ENCODE results near the gene DIS3L. TPM values are rescaled to one million over a fixed set of nuclear protein-coding genes. Genes with fewer than 3 reads are reported as not detected.
"Not testable (repeated sequence)": the region's sequence is repeated elsewhere in the genome, so short reads cannot be mapped to it uniquely, and the experiment has no call there.

Gene DIS3L
- total RNA-seq, 6 experiments from 2014 or later = 16.1 to 32.3 (median 19.6) TPM

DNA sequence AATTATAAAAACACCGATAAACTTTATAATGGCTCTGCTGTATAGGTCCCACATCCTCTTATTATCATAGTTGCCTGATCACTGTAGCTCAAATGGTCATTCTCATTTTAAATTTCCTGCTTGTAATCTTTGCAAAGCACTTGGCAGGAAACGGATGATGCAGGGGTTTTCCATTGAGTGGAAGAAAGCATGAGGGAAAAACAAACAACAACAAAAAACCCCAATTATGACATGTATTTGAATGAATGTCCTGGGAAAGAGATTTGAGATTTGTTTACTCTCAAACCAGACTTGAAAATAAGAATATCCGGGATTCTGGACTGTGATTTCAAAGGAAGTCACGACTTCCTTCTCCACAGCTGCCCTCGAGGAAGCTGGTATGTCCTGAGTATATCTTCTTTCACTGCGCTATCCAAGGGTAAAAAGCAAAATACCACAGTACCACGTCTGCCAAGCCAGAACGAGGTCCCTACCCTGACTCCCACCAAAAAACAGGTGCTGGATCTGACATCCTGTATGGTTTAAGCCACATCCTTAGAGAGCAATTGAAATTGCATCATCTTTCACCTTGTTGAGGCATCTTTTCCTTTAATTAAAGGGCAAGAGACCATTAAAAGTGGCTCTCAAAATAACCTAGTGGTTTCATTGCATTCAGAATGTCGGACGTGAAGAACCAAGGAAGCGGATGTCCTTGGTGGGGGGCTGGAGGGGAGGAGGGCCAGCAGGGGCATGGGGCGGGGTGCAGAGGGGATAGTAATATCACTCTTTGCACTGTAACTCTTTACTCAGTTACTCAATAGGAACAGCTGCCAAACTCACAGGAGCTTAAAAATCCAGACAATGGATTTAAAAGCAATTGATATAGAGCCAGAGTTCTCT lies 76.6 kb downstream of the DIS3L start:
- intact Hi-C loops (cut with DNase I) = no loop called here
- H3K27ac ChIP-seq = peak overlapping the region; percentile 35 to 79 (median 41)
- WGBS (ENCODE audit: insufficient coverage, low coverage, low lambda C conversion rate, missing lambda C conversion rate) = 5% methylated on average over 12 of the region's 12 CpGs

DNA sequence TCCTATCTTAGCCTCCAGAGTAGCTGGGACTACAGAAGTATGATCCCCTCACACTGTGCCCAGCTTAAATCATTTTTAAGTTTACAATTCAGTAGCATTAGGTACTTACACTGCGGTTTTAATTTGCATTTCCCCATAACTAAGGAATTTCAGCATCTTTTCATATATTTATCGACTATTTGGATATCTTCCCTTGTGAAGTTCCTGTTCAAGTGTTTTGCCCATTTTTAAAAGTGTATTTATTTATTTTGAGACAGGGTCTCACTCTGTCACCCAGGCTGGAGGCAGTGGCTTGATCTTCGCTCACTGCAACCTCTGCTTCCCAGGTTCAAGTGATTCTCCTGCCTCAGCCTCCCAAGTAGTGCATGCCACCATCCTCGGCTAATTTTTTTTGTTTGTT lies 80.8 kb downstream of the DIS3L start:
- intact Hi-C loops (cut with DNase I) = no loop called here
- Histone ChIP-seq H3K27me3 (no peaks in the 10 kb centered on the region), H3K4me1 (peaks cover 0 to 7% (median 0%) of the 10 kb centered on the region in 4 donors), H3K9me3 (no peaks in the 10 kb centered on the region), H3K4me3 (no peak overlapping the region), H3K36me3 (no peaks in the 10 kb centered on the region), H3K27ac (no peak overlapping the region)
- no peak for DNase-seq
- ATAC-seq = no peak
- no peak for TF ChIP-seq POLR2A (IDR thresholded peaks at IDR 0.05)
- TF ChIP-seq, protein P1, sequence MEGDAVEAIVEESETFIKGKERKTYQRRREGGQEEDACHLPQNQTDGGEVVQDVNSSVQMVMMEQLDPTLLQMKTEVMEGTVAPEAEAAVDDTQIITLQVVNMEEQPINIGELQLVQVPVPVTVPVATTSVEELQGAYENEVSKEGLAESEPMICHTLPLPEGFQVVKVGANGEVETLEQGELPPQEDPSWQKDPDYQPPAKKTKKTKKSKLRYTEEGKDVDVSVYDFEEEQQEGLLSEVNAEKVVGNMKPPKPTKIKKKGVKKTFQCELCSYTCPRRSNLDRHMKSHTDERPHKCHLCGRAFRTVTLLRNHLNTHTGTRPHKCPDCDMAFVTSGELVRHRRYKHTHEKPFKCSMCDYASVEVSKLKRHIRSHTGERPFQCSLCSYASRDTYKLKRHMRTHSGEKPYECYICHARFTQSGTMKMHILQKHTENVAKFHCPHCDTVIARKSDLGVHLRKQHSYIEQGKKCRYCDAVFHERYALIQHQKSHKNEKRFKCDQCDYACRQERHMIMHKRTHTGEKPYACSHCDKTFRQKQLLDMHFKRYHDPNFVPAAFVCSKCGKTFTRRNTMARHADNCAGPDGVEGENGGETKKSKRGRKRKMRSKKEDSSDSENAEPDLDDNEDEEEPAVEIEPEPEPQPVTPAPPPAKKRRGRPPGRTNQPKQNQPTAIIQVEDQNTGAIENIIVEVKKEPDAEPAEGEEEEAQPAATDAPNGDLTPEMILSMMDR (IDR thresholded peaks at IDR 0.05) = no peak
- 100% methylated on average over 2 of the region's 4 CpGs for WGBS (ENCODE audit: insufficient coverage, low coverage, low lambda C conversion rate, missing lambda C conversion rate)

More for the DNA sequence above, 76.6 kb downstream of the DIS3L start:
- Histone ChIP-seq H3K4me3 (peak overlapping the region in 2 of 3 donors; percentile 18 to 22), H3K36me3 (no peaks in the 10 kb centered on the region), H3K9me3 (no peaks in the 10 kb centered on the region), H3K27me3 (no peaks in the 10 kb centered on the region), H3K4me1 (peaks cover 0 to 4% (median 0%) of the 10 kb centered on the region in 4 donors)
- no peak for TF ChIP-seq POLR2A (IDR thresholded peaks at IDR 0.05)
- TF ChIP-seq, protein P1 (IDR thresholded peaks at IDR 0.05) = no peak
- ATAC-seq (peak; percentile 69 to 74 (median 72)), DNase-seq (no peak)

DNA sequence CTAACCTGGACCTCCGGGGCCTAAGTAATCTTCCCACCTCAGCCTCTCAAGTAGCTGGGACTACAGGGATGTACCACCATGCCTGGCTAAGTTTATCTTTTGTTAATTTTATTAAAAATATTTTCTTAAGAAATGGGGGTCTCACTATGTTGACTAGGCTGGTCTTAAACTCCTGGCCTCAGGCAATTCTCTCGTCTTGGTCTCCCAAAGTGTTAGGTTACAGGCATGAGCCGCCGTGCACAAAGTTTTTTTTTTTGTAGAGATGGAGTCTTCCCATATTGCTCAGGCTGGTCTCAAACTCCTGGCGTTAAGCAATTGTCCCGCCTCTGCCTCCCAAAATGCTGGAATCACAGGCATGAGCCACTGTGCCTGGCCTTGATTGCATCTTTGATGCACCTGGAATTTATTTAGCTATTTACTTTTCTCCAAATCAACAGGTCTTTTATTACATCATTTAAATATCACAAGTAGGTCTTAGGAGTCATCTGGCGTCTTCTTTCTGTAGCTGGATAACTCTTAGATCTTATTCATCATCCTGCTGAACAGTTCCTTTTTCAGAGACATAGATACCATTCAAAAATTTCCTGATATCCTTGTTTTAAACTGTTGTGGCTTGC lies 85.6 kb downstream of the DIS3L start:
- intact Hi-C loops (cut with DNase I) = no loop called here
- no peak overlapping the region for H3K27ac ChIP-seq
- no peaks in the 10 kb centered on the region for H3K9me3 ChIP-seq

DNA sequence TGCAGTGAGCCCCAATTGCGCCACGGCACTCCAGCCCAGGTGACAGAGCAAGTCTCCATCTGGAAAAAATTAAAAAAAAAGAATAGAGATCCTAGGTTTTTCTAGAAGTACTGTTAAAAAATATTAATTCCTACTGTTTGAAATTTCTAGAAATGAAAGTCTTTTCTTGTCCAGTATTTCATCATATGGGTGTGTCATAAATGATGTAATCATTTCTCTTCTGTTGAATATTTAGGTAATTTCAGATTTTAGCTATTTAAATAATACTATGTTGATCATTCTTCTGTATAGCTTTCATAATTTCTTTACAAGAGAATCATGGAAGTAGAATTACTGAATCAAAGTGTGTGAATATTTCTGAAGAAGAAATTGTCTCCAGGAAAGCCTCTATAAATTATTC lies 88.0 kb downstream of the DIS3L start:
- ATAC-seq, H3K9me3 ChIP-seq, DNase-seq, H3K36me3 ChIP-seq, H3K4me3 ChIP-seq, H3K27me3 ChIP-seq, H3K27ac ChIP-seq, H3K4me1 ChIP-seq: not testable (repeated sequence)
- WGBS (ENCODE audit: insufficient coverage, low coverage, low lambda C conversion rate, missing lambda C conversion rate) = 100% methylated on average over 2 of the region's 2 CpGs
- intact Hi-C loops (cut with DNase I) = loop anchor here (10.0 kb wide), 1 partner anchor 113 kb away; the partner anchor contains the start of gene SNAPC5 (in 2 of the 2)

More for the DNA sequence above, 85.6 kb downstream of the DIS3L start:
- H3K4me1 ChIP-seq = peaks cover 0 to 3% (median 0%) of the 10 kb centered on the region in 4 donors
- no peak for ATAC-seq
- no peaks in the 10 kb centered on the region for H3K27me3 ChIP-seq
- TF ChIP-seq, protein P1 (IDR thresholded peaks at IDR 0.05) = no peak
- no peak for TF ChIP-seq POLR2A (IDR thresholded peaks at IDR 0.05)
- no peaks in the 10 kb centered on the region for H3K36me3 ChIP-seq
- WGBS (ENCODE audit: insufficient coverage, low coverage, low lambda C conversion rate, missing lambda C conversion rate) = 92% methylated on average over 6 of the region's 7 CpGs
- no peak overlapping the region for H3K4me3 ChIP-seq
- no peak for DNase-seq

Small RNAs within 50 kb of the gene (small RNA-seq; reads per million reads assigned to genes)
- gene RF00019 (0 reads per million in 2 experiments), gene SCARNA14 (15.7 to 17.9 reads per million in 2 experiments)

Other genes with a start within 250 kb of the DIS3L start
- gene MEGF11, start 39.8 kb upstream of the DIS3L start, total RNA-seq = not detected
- gene TIPIN, start 63.1 kb downstream of the DIS3L start, total RNA-seq = 1 to 10 TPM; 2.4 to 5.1 (median 2.9) TPM
- 10 to 100 TPM; 25.7 to 68.8 (median 53.9) TPM for gene MAP2K1, start 93.3 kb downstream of the DIS3L start, total RNA-seq
- 10 to 100 TPM; 11.8 to 23.1 (median 16.2) TPM for gene SNAPC5, start 204.2 kb downstream of the DIS3L start, total RNA-seq
- 1,000 to 10,000 TPM in 2 of 6 experiments, 100 to 1,000 TPM in 4; 643 to 1,390 (median 819) TPM for gene RPL4, start 211.3 kb downstream of the DIS3L start, total RNA-seq
- 1 to 10 TPM; 1.1 to 4.9 (median 2.5) TPM for gene ZWILCH, start 211.8 kb downstream of the DIS3L start, total RNA-seq

Data from right lobe of liver (tissue), 6 donors.